Stimulated activated CD4-positive, alpha-beta T cell treated with anti-CD3 and anti-CD28 coated beads, Interleukin-15, amount 100 ng/mL, for 48 hours (primary cell): Measurements from ENCODE around the gene ABTB2.
"Not testable (repeated sequence)": the region's sequence is repeated elsewhere in the genome, so short reads cannot be mapped to it uniquely, and the experiment has no call there.

Experiments
- DNase-seq, 2 donors: peaks; one replicate each; pipeline ENCODE4 v3.0.0-alpha.2; 2020; ENCODE audit warnings: low read depth in 2 of 2

ABTB2 gene

DNA sequence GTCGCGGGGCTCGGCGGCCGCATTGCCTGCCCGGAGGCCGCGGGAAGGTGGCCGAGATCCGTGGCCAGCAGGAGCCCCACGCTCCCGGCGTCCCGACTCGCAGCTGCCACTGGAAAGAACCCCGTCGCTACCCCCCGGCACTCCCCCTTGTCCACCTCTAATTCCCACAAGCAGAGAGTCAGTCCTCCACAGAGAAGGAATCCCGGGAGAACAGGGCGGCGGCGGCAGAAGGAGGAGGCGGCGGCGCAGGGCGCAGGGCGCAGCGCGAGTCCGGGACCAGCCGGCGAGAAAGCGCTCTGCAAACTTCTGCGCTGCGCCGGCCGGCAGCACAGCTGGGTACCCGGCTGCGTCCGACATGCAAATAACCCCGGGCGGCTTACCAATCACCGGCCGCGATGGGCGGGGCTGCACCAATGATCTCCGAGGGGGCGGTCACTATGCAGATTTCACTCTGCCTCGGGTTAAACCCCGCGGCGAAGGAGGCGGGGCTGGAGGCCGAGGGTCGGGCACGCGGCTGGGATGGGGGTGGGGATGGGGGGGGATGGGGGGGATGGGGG, at the start of gene ABTB2:
Gene ABTB2, minus strand, starts transcription at position 310 of the 557 bp plus-strand sequence.
- DNase-seq, result peak; percentile 94 to 96

DNA sequence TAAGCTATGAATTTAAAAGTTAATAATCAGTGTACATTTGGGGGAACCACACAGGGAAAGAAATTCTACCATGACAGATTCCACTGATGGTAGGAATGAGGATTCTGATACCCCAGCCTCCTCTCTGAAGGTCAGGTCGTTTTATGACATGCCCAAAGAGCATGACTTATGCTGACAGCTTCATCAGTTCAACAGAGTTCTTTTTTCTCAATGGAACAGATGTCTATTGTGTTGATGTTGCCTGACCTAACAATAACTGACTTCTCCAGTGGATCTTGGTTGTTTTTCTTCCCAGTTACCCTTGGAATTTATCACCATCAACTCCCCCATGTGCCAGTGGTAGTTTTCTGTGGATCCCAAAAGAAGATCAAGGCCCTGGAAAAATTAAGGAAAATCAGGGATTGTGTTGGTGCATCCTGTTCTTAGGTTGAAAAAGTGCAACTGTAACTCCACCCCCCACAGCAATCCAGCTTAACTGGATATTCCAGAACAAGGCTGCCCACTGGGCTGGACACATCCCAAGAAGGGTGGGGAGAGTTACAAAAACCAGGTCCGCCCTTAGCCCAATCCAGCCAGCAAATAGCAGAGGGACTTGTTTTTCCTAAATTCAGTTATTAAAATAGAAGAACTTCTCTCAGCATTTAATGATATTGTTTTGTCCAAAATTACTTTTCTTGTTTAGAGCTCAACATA, 49.5 kb upstream of the ABTB2 start:
- DNase-seq, result no peak

DNA sequence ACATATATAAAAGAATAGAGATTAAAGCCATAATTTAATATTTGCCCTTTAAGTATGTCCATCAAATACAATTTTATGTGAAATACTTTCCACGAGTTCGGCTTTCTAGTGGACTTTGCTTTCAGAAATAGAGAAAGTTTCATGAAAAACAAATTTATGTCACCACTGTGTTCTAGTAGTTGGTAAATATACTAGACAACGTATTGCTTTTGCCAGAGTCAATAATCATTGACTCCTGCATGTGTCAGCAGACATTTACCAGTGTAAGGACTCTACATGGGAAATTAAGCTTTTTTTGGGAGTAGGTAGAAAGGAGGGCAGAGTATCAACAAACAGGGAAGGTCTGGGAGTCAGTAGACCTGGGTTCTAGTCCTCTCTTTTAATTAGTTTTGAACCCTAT, 48.6 kb upstream of the ABTB2 start:
- no peak for DNase-seq

DNA sequence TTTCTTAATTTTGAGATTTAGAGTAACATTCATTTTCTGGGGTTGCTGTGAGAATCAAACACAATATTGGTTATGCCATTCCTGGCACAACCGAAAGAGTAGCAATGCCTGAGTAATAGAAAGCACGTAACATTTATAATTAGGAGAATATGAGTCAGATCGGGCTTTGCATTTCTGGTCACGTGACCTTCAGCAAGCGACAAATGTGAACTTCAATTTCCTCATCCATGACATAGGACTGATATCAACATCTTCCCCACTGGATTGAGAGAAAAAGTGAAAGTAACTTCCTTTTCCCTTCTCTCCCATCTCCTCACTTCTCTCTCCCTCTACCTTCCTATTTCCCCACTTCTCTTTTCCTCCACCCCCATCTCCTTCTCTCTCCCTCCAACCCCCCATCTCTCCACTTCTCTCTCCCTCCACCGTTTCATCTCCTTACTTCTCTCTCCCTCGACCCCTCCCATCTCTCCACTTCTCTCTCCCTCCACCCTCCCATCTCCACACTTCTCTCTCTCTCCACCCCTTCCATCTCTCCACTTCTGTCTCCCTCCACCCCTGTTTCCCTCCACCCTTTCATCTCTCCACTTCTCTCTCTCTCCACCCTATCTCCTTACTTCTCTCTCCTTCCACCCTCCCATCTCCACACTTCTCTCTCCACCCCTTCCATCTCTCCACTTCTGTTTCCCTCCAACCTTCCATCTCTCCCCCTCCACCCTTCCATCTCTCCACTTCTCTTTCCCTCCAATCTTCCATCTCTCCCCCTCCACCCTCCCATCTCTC, 47.5 kb upstream of the ABTB2 start:
- no peak for DNase-seq

DNA sequence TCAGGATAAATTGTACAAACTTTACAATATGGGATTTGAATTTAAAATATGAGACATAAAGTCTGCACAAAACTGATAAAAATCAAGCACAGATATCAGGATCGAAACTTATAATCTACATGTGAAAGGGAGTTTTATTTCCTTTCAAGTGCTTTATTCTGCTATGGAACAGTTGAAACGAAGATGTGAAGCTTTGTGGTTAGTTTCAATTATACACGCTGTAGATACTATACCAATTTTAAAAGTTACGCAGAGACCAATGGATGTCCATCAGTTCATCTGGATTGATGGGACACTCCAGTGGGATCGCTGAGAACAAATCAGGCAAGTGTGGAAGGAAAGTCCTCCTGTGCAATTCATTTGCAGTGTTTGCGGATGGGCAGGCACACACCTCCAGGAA, 46.5 kb upstream of the ABTB2 start:
- DNase-seq, result no peak

DNA sequence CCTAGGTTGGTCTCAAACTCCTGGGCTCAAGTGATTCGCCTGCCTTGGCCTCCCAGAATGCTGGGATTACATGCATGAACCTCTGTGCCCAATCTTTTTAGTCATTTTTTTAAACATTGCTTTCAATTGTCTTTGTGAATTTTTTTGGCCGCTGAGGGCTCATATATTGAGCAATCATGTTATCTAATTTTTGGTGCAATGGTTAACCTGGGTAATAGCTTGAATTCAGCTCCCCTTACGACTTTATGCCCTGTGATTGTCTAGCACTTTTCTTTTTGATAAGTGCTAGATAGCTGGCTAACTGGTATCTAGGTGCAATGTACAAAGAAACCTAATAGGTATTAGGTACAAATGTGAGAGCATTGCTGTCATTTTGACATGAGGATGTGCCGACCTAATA, 45.6 kb upstream of the ABTB2 start:
- no peak for DNase-seq

DNA sequence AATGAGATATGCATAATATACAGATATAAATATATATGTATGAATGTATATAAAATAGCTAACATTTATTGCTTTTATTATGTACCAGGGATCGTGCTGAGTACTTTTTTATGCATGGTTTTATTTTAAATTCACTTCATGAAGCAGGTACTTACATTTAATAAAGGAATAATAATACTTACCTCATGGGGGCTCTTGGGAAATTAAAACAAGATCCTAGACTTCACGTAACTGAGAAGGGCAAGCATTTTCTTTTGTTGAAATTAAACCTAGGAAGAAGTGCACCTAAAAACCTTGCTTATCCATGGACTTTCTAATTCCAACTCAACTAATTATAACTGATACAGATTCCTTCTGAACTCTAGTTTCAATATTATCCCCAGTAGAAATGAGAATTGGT, 40.0 kb upstream of the ABTB2 start:
- no peak for DNase-seq

DNA sequence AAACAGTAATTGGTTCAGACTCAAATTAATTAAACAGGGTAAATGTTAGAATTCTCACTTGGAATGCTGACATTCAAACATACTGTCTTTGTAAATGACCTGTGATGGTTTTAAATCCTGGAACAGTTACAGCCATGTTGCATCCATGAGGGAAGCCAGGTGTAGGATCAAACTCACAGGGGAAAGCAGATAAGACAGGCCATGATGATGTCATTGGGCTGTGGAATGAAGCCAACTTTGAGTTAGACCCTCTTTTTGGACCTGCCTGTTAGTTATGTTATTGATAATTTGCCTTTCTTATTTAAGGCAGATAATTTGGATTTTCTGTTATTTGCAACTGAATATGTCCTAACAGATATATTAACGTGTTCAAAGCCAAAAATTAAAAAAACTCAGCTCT, 39.3 kb upstream of the ABTB2 start:
- no peak for DNase-seq

DNA sequence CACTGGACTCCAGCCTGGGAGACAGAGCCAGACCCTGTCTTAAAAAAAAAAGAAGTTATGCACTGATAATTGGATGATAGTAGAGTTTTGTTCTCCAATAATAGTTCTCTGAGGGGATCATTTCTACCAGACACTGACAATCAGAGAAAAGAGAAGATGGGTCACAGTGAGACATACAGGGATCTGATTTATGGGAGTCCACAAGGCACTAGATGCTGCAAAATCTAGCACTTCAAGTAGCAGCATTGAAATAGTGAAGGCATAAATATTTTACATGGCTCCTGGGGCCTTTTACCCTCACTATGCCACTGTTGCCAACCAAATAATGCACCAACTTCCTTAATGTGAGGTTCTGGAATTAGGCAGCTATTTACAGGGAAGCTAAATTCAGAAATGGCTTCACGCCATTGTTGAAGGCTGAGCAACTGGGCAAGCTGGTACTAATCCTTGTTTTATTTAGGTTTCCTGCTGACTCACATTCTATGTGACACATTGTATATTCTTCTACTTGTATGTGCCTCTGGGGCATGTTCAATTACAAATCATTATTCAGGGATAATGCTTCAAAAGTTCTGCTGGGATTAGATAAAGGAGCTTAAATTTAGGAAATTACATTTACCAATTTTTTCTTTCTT, 38.2 kb upstream of the ABTB2 start:
- no peak for DNase-seq

DNA sequence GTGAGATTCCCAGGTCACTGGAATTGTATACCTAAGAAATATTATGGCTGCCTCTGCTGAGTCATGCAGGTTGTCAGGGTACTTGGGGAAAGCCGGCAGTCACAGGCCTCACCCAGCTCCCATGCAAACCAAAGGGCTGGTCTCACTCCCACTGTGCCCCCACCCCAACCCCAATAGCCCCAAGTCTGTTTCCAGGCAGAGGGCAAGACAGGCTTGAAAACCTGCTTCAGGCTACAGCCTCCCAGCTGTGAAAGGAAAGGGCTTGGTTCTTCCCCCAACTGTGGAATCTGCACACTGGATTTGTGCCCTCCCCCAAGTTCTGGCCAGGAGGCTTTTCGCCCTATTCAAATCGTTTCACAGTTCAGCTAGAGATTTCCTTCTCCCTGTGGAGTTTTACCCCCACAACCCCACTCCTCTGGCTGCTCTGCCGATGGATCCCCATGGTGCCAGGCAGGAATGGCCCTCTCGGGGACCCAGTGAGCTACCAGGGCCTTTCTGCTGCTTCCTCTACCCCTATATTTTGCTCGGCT, 37.0 kb upstream of the ABTB2 start:
- no peak for DNase-seq

DNA sequence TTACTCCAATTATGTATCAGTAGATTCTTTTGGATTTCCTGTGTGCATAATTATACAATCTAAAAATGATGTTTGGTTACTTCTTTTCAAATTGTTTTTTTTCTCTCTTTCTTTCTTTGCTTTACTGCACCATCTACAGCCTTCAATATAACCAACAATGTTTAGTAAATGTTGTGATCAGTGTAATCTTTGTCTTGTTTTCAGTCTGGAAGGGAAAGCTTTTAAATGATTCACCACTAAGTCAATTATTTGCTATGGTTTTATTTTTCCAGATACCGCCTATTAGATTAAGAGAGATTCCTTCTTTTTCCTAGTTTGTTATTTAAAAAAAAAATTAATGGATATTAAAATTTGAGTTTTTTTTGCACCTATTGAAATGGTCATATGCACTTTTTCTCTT, 29.8 kb upstream of the ABTB2 start:
- no peak for DNase-seq

DNA sequence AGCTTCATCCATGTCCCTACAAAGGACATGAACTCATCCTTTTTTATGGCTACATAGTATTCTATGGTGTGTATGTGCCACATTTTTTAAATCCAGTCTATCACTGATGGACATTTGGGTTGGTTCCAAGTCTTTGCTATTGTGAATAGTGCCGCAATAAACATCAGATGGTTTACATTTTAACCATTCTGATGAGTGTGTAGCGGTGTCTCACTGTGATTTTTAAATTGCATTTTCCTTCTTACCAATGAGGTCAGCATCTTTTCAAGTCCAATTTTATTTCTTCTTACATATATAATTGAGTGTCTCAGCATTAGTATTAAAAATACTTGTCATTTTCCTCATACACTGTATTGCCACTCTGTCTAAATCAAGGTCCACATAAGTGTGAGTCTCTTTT, 28.5 kb upstream of the ABTB2 start:
- DNase-seq, result not testable (repeated sequence)

DNA sequence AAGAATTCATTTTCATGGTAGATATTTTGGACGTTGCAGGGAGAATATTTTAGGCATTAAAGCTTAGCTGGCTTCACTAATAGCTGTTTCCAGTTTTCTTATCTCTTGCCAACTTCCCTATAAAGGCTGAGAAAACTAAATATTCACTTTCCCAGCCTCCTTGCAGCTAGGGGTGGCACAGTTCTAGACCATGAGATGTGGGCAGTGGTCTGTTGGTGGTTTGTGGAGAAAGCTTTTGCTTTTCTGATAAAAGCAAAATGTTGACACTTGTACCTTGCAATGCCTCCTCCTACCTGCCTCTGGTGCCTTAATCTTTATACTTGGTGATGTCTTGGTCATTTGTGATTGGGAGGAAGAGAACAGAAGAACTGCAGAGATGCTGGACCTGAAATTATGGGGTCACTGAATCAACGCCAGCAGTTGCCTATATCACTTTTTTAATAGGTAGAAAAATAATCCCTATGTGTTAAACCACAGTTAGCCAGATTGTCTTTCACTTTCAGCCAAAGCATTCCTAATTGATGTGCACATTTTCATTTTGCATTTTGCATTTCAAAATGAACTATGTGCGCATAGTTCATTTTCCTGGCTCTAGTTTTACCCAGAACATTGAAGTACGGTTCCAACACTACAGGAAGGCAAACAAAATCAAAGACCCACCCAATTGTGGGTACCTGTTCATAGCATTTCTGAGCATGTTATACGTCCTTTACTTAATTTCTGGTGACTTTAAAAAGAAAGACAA, 24.9 kb upstream of the ABTB2 start:
- no peak for DNase-seq

DNA sequence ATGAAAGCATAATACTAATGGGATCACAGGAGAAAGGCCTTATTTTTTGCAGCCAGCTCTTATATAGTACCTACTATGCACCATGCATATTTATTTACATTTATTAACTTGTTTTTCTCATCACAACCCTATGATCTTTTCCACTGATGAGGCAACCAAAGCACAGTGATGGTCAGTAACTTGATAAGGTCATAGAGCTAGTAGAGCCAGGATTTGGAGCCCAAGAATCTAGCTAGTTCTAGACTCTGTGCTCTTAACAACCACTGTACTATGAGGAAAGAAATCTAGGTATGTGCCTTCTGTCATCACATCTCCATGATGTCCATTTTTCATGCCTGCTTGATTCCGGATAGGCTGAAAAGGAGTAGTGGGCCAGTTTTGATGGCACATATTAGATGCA, 24.0 kb upstream of the ABTB2 start:
- DNase-seq, result no peak

DNA sequence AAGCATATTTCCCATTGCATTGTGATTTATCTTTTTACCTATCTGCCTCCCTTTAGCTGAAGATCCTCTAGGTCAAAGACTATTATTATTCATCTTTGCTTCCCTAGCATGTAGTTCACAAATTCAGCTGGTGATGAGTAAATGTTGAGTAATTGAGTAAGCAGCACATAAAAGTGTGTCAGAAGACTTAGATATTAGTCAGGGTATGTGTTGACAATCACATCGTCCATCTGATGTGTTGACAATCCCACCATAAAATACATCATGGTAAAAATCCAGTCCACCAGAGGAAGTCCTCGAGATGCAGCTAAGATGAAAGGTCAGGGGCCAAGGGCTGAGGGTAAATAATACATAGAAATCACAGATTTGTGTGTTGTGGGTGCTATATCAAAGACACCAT, 22.9 kb upstream of the ABTB2 start:
- DNase-seq, result no peak

DNA sequence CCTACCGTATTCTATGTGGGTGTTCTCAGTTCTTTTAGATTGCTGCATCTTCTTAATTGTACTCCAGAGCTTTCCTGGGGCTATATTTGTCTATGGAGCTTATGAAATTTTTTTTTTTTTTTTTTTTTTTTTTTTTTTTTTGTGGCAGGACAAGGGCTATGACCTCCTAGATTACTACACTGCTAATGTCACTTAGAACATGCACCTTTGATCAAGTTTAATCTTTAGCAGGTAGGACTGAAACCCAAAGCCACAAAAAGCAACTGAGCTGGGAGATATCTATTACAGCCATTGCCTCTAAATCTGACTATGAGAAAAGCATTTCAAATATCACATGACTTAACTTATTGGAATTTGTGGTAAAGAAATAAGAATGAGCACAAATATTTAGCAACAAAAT, 21.7 kb upstream of the ABTB2 start:
- no peak for DNase-seq

DNA sequence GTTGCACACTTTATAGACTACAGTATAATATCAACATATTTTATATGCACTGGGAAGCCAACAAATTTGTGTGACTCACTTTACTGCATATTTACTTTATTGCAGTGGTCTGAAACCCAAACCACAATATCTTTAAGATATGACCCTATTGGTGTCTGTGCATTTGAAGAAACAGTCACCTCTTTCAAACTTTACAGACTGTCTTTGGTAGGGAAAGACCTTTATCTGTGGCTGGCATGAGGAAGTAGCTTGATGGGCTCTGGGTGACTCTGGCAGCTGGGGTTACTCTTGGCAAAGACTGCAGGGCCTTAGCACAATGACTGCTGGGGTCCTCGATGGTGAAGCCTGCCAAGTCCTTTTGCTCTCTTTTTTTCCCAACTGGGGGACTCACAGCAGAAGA, 21.3 kb upstream of the ABTB2 start:
- no peak for DNase-seq

DNA sequence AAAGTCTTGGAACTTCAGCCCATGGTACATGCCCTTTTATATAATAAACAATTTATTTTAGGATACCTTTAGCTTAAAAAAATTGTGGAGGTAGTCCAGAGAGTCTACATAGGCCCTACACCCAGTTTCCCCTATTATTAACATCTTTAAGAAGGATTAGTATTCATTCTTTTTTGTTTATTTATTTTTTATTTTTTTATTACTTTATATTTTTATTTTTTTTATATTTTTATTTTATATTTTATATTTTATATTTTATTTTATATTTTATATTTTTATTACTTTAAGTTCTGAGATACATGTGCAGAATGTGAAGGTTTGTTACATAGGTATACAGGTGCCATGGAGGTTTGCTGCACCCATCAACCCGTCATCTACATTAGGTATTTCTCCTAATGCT, 15.9 kb upstream of the ABTB2 start:
- DNase-seq, result no peak

DNA sequence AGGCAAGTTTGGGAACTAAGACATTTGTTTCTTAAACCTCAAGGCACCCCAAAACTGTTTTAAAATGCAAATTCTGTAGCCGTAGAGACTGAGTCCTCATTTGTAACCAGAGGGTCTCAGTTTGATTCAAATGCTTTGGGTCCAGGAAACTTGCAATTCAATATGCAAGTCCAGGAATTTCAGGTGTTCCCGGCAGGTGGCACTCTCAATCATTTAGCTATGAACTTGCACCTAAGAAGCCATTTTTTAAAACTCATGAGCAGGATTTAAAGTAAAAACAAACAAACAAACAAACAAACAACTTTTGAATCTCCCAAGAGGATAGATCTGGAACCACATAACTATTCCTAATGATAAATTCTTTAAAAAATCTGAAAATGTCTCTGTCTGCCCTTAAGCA, 8.7 kb upstream of the ABTB2 start:
- DNase-seq, result no peak

DNA sequence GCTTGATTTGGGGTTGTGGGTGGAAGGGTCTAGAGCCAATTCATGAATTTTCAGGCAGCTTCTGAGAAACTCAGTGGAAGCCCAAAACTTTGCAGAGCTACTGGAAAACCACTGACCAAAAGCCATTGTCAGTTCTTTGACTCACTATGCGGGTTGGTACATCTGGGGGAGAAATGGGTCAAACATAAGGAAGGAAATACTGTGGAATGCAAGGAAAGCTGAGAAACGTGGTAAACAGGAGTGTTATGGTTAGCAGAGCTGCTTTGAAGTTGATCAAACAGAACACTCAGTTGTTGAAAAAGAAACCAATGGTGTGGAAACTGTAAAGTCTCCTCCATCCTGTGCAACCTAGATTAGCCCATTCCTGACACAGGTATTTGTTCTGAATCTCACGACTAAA, 6.3 kb upstream of the ABTB2 start:
- DNase-seq, result no peak

DNA sequence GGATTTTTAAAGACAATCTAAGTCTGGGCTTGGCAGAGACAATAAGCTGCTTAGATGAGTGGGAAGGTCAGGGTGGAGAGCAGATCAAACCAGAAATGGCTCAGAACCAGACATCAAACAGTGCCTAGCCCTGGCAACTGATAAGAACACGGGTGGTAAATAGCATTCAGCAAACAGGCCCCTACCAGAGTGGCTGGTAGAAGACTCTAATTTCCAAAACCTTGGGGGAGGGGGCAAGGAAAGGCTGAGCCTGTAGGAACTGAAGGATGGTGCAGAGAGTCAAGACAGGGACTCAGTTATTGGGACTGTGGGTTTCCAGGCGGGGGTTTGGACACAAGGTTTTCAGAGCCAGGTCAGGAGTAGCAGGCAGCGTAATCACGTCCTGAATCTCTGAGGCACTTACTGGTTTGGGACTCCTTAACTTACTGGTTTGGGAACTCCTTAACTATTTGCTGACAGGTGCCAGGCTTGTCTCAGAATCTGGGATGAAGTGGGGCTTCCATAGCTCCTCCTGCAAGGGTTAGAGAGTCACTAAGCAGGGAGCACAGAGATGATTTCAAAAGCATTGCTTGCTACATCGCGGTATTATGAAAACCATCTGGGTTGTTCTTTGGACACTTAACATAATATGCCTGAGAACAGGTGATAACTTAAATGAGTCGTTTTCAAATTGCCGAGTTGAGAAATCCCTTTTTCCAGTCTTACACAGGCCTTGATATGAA, 5.7 kb upstream of the ABTB2 start:
- no peak for DNase-seq
